ENCODE results near the gene ARAP1.
A peak's percentile ranks its signal among the peaks of the same experiment; 100 is the strongest.

Gene ARAP1

GRCh38 chr11:72753341-72754148 lies 1.3 kb upstream of the ARAP1 start:
- DNase-seq (ENCODE audit: low read depth in 1 of 2, low spot score in 1 of 2), result peak in 1 of 2 experiments; percentile 37
- in situ Hi-C loops (cut with HindIII; ENCODE audit: low pct_unique_long_range_greater_than_20kb, low sequenced_read_pairs), result no loop called here
- TF ChIP-seq JUND (IDR thresholded peaks at IDR 0.05; ENCODE audit: low read depth), result no peak

- in situ Hi-C loops (cut with HindIII; ENCODE audit: low pct_unique_long_range_greater_than_20kb, low sequenced_read_pairs), result no loop called here
- no peak for DNase-seq (ENCODE audit: low read depth in 1 of 2, low spot score in 1 of 2)
- no peak for TF ChIP-seq JUND (IDR thresholded peaks at IDR 0.05; ENCODE audit: low read depth)
Measured at GRCh38 chr11:72751116-72752087, 806 bp downstream of the ARAP1 start.

- DNase-seq (ENCODE audit: low read depth in 1 of 2, low spot score in 1 of 2), result no peak
- in situ Hi-C loops (cut with HindIII; ENCODE audit: low pct_unique_long_range_greater_than_20kb, low sequenced_read_pairs), result no loop called here
- no peak for TF ChIP-seq JUND (IDR thresholded peaks at IDR 0.05; ENCODE audit: low read depth)
Measured at GRCh38 chr11:72750556-72751115, 1.6 kb downstream of the ARAP1 start.

- DNase-seq (ENCODE audit: low read depth in 1 of 2, low spot score in 1 of 2), result no peak
- in situ Hi-C loops (cut with HindIII; ENCODE audit: low pct_unique_long_range_greater_than_20kb, low sequenced_read_pairs), result no loop called here
- no peak for TF ChIP-seq JUND (IDR thresholded peaks at IDR 0.05; ENCODE audit: low read depth)
Measured at GRCh38 chr11:72750086-72750485, 2.1 kb downstream of the ARAP1 start.

- no peak for TF ChIP-seq JUND (IDR thresholded peaks at IDR 0.05; ENCODE audit: low read depth)
- in situ Hi-C loops (cut with HindIII; ENCODE audit: low pct_unique_long_range_greater_than_20kb, low sequenced_read_pairs), result no loop called here
- DNase-seq (ENCODE audit: low read depth in 1 of 2, low spot score in 1 of 2), result no peak
Measured at GRCh38 chr11:72747289-72747855, 4.8 kb downstream of the ARAP1 start.

GRCh38 chr11:72746821-72747220 lies 5.4 kb downstream of the ARAP1 start:
- no peak for DNase-seq (ENCODE audit: low read depth in 1 of 2, low spot score in 1 of 2)
- TF ChIP-seq JUND (IDR thresholded peaks at IDR 0.05; ENCODE audit: low read depth), result no peak
- in situ Hi-C loops (cut with HindIII; ENCODE audit: low pct_unique_long_range_greater_than_20kb, low sequenced_read_pairs), result no loop called here

- TF ChIP-seq JUND (IDR thresholded peaks at IDR 0.05; ENCODE audit: low read depth), result no peak
- in situ Hi-C loops (cut with HindIII; ENCODE audit: low pct_unique_long_range_greater_than_20kb, low sequenced_read_pairs), result no loop called here
- DNase-seq (ENCODE audit: low read depth in 1 of 2, low spot score in 1 of 2), result no peak
Measured at GRCh38 chr11:72745925-72746550, 6.2 kb downstream of the ARAP1 start.

GRCh38 chr11:72745511-72745910 lies 6.7 kb downstream of the ARAP1 start:
- DNase-seq (ENCODE audit: low read depth in 1 of 2, low spot score in 1 of 2), result no peak
- TF ChIP-seq JUND (IDR thresholded peaks at IDR 0.05; ENCODE audit: low read depth), result no peak
- in situ Hi-C loops (cut with HindIII; ENCODE audit: low pct_unique_long_range_greater_than_20kb, low sequenced_read_pairs), result no loop called here

GRCh38 chr11:72744474-72744873 lies 7.7 kb downstream of the ARAP1 start:
- no peak for TF ChIP-seq JUND (IDR thresholded peaks at IDR 0.05; ENCODE audit: low read depth)
- in situ Hi-C loops (cut with HindIII; ENCODE audit: low pct_unique_long_range_greater_than_20kb, low sequenced_read_pairs), result no loop called here
- no peak for DNase-seq (ENCODE audit: low read depth in 1 of 2, low spot score in 1 of 2)

- TF ChIP-seq JUND (IDR thresholded peaks at IDR 0.05; ENCODE audit: low read depth), result no peak
- in situ Hi-C loops (cut with HindIII; ENCODE audit: low pct_unique_long_range_greater_than_20kb, low sequenced_read_pairs), result no loop called here
- no peak for DNase-seq (ENCODE audit: low read depth in 1 of 2, low spot score in 1 of 2)
Measured at GRCh38 chr11:72743321-72744221, 8.6 kb downstream of the ARAP1 start.
